ENCODE measurements around the gene BCL11B. TPM values are rescaled to one million over a fixed set of nuclear protein-coding genes. Genes with fewer than 3 reads are reported as not detected.
A peak's percentile ranks its signal among the peaks of the same experiment; 100 is the strongest.

The BCL11B gene
- total RNA-seq, 1 donor from 2014 or later: 1.3 TPM

DNA sequence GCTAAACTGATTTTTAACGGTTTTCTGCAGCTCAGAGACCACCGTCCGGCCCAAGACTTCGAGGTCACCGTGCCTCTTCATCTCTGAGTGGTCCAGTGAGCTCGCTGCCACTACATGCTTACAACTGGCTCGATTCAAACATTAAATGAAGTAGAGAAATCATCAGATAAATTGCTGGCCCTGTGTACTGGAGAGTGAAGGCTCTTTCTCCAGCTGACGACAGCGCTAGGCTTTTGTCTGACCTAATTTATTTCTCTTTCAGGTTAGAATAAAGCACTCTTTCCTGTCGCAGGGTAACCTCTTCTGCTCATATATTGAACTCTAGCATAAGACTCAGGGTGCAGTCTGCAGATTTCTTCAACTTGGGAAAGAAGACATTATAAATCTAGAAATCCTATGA is 6.4 kb downstream of the BCL11B start:
- no peaks in the 10 kb centered on the region for H3K9me3 Mint-ChIP-seq
- peaks cover 81% of the 10 kb centered on the region for H3K27me3 Mint-ChIP-seq (ENCODE audit: insufficient read depth, low read depth)
- Histone ChIP-seq H3K36me3 (no peaks in the 10 kb centered on the region), H3K27ac (no peak overlapping the region), H3K4me3 (no peak overlapping the region), H4K20me1 (ENCODE audit: low read depth) (peaks cover 17% of the 10 kb centered on the region), H3K9ac (no peak overlapping the region), H3F3A (ENCODE audit: low read depth) (peaks cover 14% of the 10 kb centered on the region), H3K79me2 (ENCODE audit: low read depth) (no peaks in the 10 kb centered on the region), H3K4me1 (peaks cover 43% of the 10 kb centered on the region), H2AFZ (replicated peaks) (no peak overlapping the region), H3K4me2 (no peak overlapping the region), H3K9me3 (ENCODE audit: low read depth) (no peaks in the 10 kb centered on the region), H3K27me3 (peaks cover 78% of the 10 kb centered on the region)
- no peaks in the 10 kb centered on the region for H3K36me3 Mint-ChIP-seq
- H3K4me1 Mint-ChIP-seq: peaks cover 31% of the 10 kb centered on the region
- no peak overlapping the region for H3K4me3 Mint-ChIP-seq
- no peak for DNase-seq (ENCODE audit: low spot score)
- H3K27ac Mint-ChIP-seq: no peak overlapping the region
- TF ChIP-seq EZH2phosphoT487 (IDR thresholded peaks at IDR 0.05) (no peak), CTCF (IDR thresholded peaks at IDR 0.05) (no peak), EZH2 (IDR thresholded peaks at IDR 0.05) (no peak)

DNA sequence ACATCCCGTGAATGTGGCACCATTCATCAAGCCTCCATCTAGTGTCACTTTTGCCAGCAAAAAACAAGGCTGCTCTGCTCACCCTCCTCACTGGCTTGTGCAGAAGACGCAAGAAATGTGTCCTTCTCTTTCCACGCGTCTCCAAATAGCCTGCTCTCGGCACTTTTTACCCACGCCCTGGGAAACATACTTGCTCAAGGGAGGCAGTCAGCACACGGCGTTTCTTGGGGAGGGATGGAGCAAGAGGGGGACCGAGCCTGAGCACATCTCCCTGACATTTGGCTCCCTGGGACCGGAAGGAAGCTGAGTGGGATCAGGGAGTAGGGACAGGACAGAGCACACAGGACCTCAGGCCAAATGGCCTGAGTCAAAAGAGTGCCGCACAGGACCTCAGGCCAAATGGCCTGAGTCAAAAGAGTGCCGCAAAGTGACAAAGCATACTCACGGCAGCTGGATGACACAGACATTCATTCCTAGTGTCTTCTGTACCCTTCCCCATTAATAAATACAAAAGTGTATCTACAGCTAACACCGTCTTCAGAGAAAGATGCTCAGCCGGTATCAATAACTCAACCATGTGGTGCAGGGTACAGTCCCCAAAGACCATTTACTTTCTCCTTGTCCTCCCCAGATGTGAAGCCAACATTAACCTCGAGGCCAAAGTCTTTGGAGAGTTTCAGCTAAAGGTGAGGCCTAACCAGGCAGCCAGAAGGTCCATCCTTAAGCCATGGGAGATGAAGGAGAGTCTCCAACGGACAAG is 7.1 kb downstream of the BCL11B start:
- TF ChIP-seq CTCF (IDR thresholded peaks at IDR 0.05) (no peak), EZH2 (IDR thresholded peaks at IDR 0.05) (no peak), EZH2phosphoT487 (IDR thresholded peaks at IDR 0.05) (no peak)
- Histone ChIP-seq H3K27ac (no peak overlapping the region), H3K27me3 (peaks cover 71% of the 10 kb centered on the region), H3K4me1 (peaks cover 39% of the 10 kb centered on the region), H3K4me2 (no peak overlapping the region), H3F3A (ENCODE audit: low read depth) (peaks cover 8% of the 10 kb centered on the region), H3K9ac (no peak overlapping the region), H3K79me2 (ENCODE audit: low read depth) (no peaks in the 10 kb centered on the region), H3K9me3 (ENCODE audit: low read depth) (no peaks in the 10 kb centered on the region), H2AFZ (replicated peaks) (no peak overlapping the region), H3K4me3 (no peak overlapping the region), H4K20me1 (ENCODE audit: low read depth) (peaks cover 11% of the 10 kb centered on the region), H3K36me3 (no peaks in the 10 kb centered on the region)
- Mint-ChIP-seq H3K27ac (no peak overlapping the region), H3K27me3 (ENCODE audit: insufficient read depth, low read depth) (peaks cover 83% of the 10 kb centered on the region), H3K36me3 (no peaks in the 10 kb centered on the region), H3K4me3 (no peak overlapping the region), H3K9me3 (no peaks in the 10 kb centered on the region), H3K4me1 (peaks cover 27% of the 10 kb centered on the region)
- no peak for DNase-seq (ENCODE audit: low spot score)

DNA sequence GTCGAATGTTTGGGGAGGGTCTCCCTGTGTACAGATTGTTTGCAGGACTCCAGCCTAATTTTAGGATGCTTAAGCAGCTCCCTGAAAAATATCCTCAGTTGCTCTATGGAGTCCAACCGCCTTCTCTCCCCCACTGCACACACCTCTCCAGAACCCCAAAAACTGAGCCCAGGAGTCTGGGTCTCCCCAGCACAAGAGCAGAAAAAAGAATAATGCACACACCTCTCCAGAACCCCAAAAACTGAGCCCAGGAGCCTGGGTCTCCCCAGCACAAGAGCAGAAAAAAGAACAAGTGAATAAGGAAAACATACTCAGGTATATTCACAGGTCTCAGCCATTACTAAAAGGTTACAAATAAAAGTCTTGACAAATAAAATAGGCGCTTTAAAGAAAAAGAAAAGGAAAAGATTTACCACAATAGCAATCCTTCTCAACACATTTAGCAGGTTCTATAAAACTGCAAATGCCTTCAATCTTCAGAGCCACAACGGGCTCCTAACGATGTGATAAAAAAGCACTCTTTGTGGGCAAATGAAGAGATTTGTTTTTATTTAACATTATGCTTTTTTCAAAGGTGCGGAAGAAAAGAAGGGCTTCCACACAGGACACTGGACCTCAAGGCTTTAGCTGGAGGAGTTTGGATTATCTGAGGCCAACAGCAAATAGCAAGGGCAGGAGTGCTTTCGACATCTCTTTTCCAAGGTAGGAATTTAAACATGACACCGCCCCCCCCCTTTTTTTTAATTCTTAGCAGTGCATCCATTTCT is 8.2 kb downstream of the BCL11B start:
- H3K27me3 ChIP-seq: peaks cover 65% of the 10 kb centered on the region
- DNase-seq (ENCODE audit: low spot score): no peak
- Mint-ChIP-seq H3K27ac (no peak overlapping the region), H3K9me3 (no peaks in the 10 kb centered on the region), H3K4me3 (no peak overlapping the region), H3K36me3 (no peaks in the 10 kb centered on the region), H3K4me1 (peaks cover 23% of the 10 kb centered on the region), H3K27me3 (ENCODE audit: insufficient read depth, low read depth) (peaks cover 83% of the 10 kb centered on the region)
- no peaks in the 10 kb centered on the region for H3K36me3 ChIP-seq
- no peaks in the 10 kb centered on the region for H3K79me2 ChIP-seq (ENCODE audit: low read depth)
- no peaks in the 10 kb centered on the region for H3K9me3 ChIP-seq (ENCODE audit: low read depth)
- no peak for TF ChIP-seq EZH2phosphoT487 (IDR thresholded peaks at IDR 0.05)
- TF ChIP-seq EZH2 (IDR thresholded peaks at IDR 0.05): no peak
- TF ChIP-seq CTCF (IDR thresholded peaks at IDR 0.05): no peak
- peaks cover 3% of the 10 kb centered on the region for H4K20me1 ChIP-seq (ENCODE audit: low read depth)
- H3F3A ChIP-seq (ENCODE audit: low read depth): peaks cover 6% of the 10 kb centered on the region
- H3K9ac ChIP-seq: no peak overlapping the region
- H3K4me1 ChIP-seq: peaks cover 30% of the 10 kb centered on the region
- no peak overlapping the region for H3K4me3 ChIP-seq
- no peak overlapping the region for H3K27ac ChIP-seq
- H2AFZ ChIP-seq (replicated peaks): peak overlapping the region; percentile 3
- peak overlapping the region; percentile 36 for H3K4me2 ChIP-seq

Data from neural progenitor cell (in vitro differentiated cells).